ENCODE data around the gene CBLC. TPM values are rescaled to one million over a fixed set of nuclear protein-coding genes. Genes with fewer than 3 reads are reported as not detected.

CBLC gene
- polyA plus RNA-seq, 1 donor = 49.5 TPM

Other genes with a start within 250 kb of the CBLC start
- gene CEACAM20, start 248.2 kb upstream of the CBLC start, polyA plus RNA-seq = 2.6 TPM
- gene IGSF23, start 164.3 kb upstream of the CBLC start, polyA plus RNA-seq = 11.5 TPM
- 101 TPM for gene PVR, start 134.0 kb upstream of the CBLC start, polyA plus RNA-seq
- 59.5 TPM for gene CEACAM19, start 106.4 kb upstream of the CBLC start, polyA plus RNA-seq
- gene CEACAM16, start 78.7 kb upstream of the CBLC start, polyA plus RNA-seq = not detected
- gene BCL3, start 29.2 kb upstream of the CBLC start, polyA plus RNA-seq = 60.2 TPM
- 154 TPM for gene BCAM, start 31.2 kb downstream of the CBLC start, polyA plus RNA-seq
- 135 TPM for gene NECTIN2, start 68.4 kb downstream of the CBLC start, polyA plus RNA-seq
- 37.2 TPM for gene TOMM40, start 113.4 kb downstream of the CBLC start, polyA plus RNA-seq
- gene APOE, start 127.9 kb downstream of the CBLC start, polyA plus RNA-seq = 77.8 TPM
- gene APOC1, start 136.7 kb downstream of the CBLC start, polyA plus RNA-seq = 11.3 TPM
- gene APOC4, start 164.3 kb downstream of the CBLC start, polyA plus RNA-seq = not detected
- 186 TPM for gene APOC2, start 168.2 kb downstream of the CBLC start, polyA plus RNA-seq
- 91.6 TPM for gene CLPTM1, start 177.5 kb downstream of the CBLC start, polyA plus RNA-seq
- gene RELB, start 223.6 kb downstream of the CBLC start, polyA plus RNA-seq = 8.4 TPM

Data from large intestine (tissue), 1 donor.